NCI-H2107 treated with DMSO at 0.1 percent for 48 hours (cell line): ENCODE measurements around the gene SRP14.
"Not testable (repeated sequence)": the region's sequence is repeated elsewhere in the genome, so short reads cannot be mapped to it uniquely, and the experiment has no call there.

ENCODE experiments used
- DNase-seq: peaks from one replicate; lab custom pipeline; 2025; ENCODE audit not compliant: unreplicated experiment; lab: John Stamatoyannopoulos, UW

Gene SRP14

DNA sequence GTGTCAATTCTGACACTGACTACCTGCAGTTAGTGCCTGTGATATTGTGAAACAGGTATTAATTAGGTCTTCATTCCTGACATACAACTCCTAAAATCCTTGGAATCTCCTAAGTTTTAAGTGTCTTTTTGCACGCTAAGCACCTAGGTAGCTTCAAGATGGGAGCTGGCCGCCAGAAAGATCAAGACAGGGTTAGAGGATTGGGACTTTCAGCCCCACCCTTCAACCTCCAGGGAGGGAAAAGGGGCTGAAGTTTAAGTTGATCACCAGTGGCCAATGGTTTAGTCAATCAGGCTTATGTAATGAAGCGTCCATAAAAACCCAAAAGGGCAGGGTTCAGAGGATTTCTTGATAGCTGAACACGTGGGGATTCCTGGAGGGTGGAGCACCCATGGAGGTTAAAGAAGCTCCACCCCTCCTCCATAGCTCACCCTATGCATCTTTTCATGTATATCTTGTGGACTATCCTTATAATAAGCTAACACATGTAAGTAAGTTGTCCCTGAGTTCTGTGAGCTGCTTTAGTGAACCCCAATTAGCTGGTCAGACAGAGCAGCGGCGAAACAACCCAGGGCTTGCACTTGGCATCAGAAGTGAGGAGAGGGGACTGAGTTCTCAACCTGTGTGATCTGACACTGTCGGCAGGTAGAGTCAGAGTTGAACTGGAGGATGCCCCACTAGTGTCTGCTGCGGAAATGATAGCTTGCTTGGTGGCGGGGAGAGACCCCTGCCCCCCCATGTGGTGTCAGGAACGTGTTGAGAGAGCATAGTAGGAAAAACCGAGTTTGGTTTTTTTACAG lies 12.8 kb upstream of the SRP14 start:
- no peak for DNase-seq

- DNase-seq = no peak
These were observed 11.9 kb upstream of the SRP14 start for GRCh38 chr15:40050788-40051470.

GRCh38 chr15:40048926-40049475 lies 10.0 kb upstream of the SRP14 start:
- DNase-seq = no peak

- no peak for DNase-seq
These were observed 9.3 kb upstream of the SRP14 start for GRCh38 chr15:40048211-40048792.

DNA sequence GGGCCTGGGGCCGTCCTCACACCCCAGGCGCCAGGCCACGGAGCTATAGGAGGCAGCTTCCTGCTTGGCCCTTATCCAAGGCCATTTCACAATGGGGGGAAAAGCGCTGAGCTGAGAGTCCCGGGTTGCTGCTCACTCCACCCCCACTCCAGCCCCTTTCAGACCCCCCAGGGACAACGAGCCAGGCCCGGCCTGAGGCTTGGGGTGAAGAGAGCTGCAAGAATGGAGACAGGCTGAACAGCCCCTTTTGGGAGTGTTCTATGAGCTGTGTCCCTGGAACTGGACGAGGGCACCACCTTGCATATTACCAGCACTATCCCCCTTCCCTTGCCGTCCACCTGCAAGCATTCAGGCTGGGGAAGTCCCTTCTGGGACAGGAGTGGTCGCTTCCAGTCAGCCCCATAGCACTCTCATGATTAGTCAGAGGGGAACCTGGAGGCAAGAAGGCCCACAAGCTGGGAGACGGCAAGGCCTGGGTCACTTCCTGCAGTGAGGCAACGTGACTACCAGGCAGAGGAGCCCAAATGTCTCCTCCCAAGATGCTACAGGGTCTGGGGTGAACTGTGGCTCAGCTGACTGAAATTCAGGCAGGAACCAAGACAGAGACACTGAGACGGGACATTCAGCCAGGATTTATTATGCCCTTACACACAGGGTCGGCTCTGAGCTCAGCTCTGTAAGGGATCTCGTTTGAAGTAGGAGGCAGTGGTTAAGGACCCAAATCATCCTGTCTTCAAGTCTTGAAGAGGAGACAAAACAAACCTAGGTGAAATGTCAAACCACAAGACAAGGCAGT lies 8.6 kb upstream of the SRP14 start:
- DNase-seq = no peak

GRCh38 chr15:40046721-40047414 lies 7.9 kb upstream of the SRP14 start:
- no peak for DNase-seq

GRCh38 chr15:40045572-40046217 lies 6.7 kb upstream of the SRP14 start:
- no peak for DNase-seq

- DNase-seq = peak; percentile 40
These were observed 6.0 kb upstream of the SRP14 start for GRCh38 chr15:40044717-40045571.

DNA sequence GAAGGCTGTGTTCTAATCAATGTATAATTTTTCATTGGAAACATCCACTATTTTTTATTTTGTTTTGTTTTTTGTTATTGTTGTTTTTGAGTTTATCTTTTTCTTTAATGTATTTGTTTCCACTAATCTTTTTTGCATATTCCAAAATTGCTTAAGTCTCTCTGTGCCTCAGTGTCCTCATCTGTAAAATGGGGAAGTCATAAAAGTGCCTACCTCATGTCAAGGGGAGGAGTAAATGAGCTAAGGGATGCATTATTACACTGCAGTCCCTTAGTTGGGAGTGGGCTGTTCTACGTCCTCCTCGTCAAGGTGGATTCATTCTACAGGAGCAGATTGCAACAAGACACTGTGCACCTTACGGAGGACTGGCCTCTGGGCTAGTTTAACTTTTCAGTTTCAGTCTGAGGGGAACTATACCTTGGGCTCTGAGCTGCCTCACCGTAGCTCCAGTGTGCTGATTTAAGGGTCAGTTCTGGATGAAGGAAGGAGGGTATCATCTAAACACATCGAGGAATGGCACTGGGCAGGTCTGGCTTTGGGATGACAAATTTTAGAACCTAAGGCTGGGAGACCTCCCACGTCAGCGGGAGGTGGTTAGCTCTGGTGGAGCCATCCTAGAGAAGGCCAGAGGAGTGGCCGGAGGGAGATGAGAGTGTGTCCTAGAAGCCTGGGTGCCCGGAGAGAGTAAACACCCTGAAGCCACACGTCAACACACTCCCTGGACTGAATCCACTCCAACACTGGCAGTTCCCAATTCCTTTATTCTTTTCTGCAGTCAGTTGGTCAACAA lies 5.1 kb upstream of the SRP14 start:
- no peak for DNase-seq

DNA sequence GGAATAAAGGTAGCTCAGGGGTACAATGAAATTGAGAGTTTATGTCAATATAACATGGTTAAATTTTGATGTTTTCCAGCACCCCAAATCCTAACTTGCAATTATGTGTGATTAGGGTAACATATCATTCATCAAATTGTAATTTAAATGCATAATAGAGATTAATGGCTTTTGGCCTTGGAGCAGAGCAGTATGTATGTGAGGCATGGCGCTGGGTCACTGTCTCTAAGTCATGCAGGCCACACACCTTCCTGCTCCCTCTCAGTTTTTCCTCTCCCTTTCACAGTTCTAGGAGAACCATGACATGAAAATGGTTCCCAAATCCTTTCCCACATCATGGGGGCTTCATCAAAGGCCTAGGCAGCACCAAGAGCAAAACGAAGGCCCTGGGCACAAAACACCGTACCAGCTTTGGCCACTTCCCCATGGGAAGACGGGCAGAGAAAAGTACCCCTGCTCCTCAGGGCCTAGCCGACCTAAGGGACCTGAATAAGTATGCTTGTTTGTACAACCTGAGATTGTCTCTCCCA lies 3.9 kb upstream of the SRP14 start:
- DNase-seq = no peak

DNA sequence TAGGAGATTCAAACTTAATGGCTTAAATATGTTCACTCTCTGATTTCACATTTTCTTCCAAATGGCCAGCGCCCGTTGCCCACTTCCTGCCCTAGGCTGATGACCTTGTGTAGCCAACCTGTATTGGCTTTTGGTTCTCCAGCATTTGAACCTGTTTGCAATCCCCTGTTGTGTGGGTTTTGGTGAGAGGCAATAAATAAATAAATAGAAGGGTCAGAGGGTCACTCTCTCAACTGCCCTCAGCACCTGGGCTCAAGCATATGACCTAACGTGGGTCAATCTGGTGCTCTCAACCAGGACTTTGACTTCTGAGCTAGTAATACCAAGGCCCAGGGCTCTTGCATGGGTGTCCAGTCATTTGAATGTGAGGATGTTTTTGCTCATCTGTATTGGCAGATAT lies 1.8 kb upstream of the SRP14 start:
- no peak for DNase-seq

DNA sequence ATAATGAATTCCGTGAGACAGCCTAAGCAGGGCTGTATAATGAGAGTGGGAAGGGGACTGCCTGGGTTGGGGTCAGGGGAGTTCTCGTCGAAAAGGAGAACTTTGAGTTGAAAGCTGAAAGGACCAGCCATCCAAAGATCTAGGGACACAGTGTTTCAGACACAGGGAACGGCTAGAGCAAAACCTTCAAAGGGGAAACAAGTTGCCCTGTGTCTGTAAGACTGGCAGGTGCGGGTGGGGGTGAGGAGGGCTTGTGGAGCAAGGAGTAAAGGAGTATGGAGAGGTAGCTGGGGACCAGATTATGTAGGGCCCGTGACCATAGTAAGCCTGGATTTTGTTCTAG lies 1.3 kb upstream of the SRP14 start:
- DNase-seq = no peak

DNA sequence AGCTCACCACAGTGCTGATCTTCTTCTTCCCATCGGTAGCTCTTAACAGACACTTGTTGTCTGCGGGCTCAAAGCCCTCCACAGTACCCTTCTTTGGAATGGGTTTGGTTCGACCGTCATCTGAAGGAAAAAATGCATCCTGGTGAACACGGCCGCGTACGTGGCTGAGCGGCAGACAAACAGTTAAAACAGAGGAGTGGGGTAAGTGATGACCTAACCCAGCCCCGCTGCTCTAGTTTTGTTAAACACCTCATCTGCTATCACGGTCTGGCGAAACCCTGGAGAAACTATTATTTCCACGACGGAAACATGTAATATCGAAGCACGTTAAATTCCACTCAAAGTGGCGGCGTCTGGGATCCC lies 725 bp downstream of the SRP14 start:
- DNase-seq = no peak

GRCh38 chr15:40037721-40038120 lies 1.3 kb downstream of the SRP14 start:
- DNase-seq = no peak

- not testable (repeated sequence) for DNase-seq
These were observed 3.8 kb downstream of the SRP14 start for GRCh38 chr15:40035182-40035581.

DNA sequence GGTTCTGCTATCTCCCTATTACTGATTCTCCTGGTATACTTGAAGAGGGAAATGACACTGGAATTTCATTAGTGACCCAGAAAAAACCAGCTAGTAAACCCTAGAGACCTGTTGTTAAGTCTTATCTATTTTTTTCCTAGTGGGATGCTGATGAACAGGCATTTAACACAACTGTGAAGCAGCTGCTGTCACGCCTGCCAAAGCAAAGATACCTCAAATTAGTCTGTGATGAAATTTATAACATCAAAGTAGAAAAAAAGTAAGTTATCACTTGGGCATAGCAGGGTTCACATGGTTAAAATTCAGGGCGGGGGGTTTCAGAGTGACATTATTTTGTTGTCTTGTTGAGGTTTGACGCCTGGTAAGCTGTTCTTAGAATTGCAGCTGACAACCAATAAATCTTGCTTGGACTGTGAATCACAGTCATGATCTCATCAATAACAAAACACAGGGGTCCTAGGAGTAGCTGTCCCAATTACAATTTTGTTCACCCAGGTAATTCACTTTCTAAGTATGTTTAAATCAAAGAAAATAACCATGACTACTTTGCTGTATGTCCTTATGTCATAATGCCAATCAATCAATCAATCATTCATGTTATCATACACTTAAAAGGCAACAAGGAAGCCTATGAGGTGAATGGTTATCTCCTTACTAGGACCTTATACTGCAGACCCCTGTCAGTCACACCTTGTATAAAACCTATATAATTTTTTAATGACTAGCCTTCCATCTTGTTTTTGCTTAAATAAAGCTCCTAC lies 4.6 kb downstream of the SRP14 start:
- no peak for DNase-seq

DNA sequence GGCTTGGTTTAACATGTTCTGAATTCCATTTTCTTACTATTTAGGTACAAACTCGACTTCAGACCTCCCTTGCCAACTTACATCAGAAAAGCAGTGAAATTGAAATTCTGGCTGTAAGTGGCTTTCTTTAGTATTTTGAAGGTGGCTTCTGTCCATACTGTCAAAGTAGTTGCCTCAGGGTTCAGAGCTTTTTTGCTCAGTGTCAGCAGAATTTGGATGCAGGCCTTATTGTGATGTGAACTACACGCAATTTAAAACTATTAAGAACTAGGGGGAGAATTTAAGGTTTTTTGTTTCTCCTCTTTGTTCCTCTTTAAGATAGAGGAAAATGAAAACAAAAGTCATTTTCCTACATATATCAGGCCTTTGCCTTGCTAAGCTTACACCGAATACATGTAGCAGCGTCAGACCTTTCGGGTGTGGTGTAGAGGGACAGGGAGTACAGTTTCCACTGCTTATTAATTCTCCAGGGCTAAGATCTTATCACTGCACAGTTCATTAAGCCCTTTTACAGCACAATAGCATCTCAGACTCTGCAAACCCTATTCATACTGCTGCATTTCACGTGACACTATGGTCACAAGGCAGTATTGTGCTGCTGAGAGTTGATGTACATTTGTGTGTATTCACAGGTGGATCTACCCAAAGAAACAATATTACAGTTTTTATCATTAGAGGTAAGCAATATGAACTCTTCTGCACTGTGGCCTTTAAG lies 6.7 kb downstream of the SRP14 start:
- DNase-seq = no peak
